ENCODE data around the gene PORCN. TPM values are rescaled to one million over a fixed set of nuclear protein-coding genes. Genes with fewer than 3 reads are reported as not detected.

PORCN gene
- total RNA-seq, 6 donors from 2014 or later = 10.0 to 53.4 (median 14.3) TPM

DNA sequence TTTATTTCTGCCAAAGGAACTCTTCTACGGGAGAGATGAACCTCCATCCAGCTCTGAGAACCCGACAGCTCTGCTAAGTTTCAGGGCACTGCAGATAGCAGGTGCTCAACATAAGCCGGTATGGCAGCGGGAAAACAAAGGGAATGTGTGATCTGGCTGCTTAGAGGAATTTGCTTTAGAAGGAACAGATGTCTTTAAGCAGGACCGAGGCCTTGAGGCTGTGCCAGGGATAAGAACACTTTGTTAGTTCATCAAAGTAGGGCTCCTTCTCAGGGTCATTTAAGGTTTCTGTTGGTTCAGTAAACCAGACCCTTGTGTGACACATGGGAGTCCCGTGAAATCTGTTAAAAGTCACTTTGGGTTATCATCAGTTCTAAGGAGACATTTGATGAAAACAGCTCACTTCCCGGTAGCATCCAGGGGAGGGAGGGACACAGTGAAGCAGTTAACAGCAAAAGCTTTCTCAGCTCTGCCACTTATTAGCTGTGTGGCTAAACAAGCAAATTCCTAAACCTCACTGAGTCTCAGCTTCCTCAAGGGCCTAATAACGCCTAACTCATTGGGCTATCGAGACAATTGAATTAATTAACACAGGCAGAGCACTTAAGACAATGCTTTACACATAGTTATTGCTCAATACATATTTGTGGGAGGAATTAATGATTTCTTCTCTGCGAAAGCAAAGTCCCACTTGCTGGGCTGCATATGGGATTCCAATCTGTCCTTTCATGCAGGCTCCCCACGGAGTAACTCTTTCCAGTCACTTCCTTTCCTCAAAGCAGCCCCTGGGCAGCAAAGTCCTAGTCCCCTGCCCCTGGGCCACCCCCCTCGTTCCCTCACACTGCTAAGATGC lies 35.7 kb upstream of the PORCN start:
- no peak overlapping the region for H3K27ac ChIP-seq
- WGBS, 2 donors = 66 to 68% methylated on average over 8 to 12 of the region's 12 CpGs

DNA sequence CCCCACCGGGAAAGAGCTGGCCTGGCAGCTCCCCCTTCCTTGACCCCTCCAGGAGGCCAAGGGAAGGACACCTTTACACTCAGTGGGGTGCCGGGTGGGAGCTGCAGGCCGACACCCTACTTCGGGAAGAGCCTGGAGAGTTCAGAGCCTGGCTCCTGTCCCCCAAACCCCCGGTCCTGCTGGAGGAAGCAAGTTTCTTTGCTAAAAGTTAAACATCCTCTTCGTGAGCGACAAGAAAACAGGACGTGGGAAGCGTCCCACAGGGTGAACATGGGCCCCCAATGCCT lies 35.1 kb upstream of the PORCN start:
- no peak for DNase-seq
- WGBS, 2 donors = 63 to 66% methylated on average over 9 of the region's 9 CpGs
- Histone ChIP-seq H3K4me3 (no peak overlapping the region), H3K9me3 (no peaks in the 10 kb centered on the region), H3K36me3 (no peaks in the 10 kb centered on the region), H3K27me3 (peaks cover 0 to 3% (median 0%) of the 10 kb centered on the region in 4 donors), H3K4me1 (peaks cover 0 to 15% (median 2%) of the 10 kb centered on the region in 4 donors), H3K27ac (no peak overlapping the region)
- TF ChIP-seq EP300 (IDR thresholded peaks at IDR 0.05) (no peak), POLR2A (IDR thresholded peaks at IDR 0.05) (no peak), POLR2AphosphoS5 (IDR thresholded peaks at IDR 0.05) (no peak)
- TF ChIP-seq, protein P1, sequence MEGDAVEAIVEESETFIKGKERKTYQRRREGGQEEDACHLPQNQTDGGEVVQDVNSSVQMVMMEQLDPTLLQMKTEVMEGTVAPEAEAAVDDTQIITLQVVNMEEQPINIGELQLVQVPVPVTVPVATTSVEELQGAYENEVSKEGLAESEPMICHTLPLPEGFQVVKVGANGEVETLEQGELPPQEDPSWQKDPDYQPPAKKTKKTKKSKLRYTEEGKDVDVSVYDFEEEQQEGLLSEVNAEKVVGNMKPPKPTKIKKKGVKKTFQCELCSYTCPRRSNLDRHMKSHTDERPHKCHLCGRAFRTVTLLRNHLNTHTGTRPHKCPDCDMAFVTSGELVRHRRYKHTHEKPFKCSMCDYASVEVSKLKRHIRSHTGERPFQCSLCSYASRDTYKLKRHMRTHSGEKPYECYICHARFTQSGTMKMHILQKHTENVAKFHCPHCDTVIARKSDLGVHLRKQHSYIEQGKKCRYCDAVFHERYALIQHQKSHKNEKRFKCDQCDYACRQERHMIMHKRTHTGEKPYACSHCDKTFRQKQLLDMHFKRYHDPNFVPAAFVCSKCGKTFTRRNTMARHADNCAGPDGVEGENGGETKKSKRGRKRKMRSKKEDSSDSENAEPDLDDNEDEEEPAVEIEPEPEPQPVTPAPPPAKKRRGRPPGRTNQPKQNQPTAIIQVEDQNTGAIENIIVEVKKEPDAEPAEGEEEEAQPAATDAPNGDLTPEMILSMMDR (IDR thresholded peaks at IDR 0.05) = no peak
- no peak for ATAC-seq (ENCODE audit: low FRiP score in 2 of 2)

More for the DNA sequence above, 35.7 kb upstream of the PORCN start:
- no peaks in the 10 kb centered on the region for H3K36me3 ChIP-seq
- peaks cover 0 to 7% (median 0%) of the 10 kb centered on the region in 4 donors for H3K27me3 ChIP-seq
- DNase-seq = no peak
- TF ChIP-seq POLR2AphosphoS5 (IDR thresholded peaks at IDR 0.05) = no peak
- TF ChIP-seq EP300 (IDR thresholded peaks at IDR 0.05) = no peak
- no peak for TF ChIP-seq POLR2A (IDR thresholded peaks at IDR 0.05)
- TF ChIP-seq, protein P1 (IDR thresholded peaks at IDR 0.05) = no peak
- no peak for ATAC-seq (ENCODE audit: low FRiP score in 2 of 2)
- no peak overlapping the region for H3K4me3 ChIP-seq
- H3K4me1 ChIP-seq = peaks cover 0 to 15% (median 2%) of the 10 kb centered on the region in 4 donors
- H3K9me3 ChIP-seq = no peaks in the 10 kb centered on the region

DNA sequence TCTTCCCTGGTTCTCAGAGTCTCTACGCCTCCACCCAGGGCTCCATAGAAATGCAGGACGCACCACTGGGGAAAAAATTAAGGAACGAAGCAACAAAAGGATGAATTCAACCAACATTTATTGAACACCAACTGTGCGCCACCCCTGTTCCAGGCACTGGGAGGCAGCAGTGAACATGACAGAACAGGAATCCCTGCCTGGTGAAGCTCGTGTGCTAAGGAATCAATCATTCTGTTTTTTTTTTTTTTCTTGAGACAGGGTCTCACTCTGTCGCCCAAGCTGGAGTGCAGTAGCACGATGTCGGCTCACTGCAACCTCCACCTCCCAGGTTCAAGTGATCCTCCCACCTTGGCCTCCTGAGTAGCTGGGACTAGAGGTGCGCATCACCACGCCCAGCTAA lies 34.7 kb upstream of the PORCN start:
- H3K4me3 ChIP-seq = no peak overlapping the region
- no peak for ATAC-seq (ENCODE audit: low FRiP score in 2 of 2)
- no peaks in the 10 kb centered on the region for H3K9me3 ChIP-seq
- no peaks in the 10 kb centered on the region for H3K27me3 ChIP-seq
- no peaks in the 10 kb centered on the region for H3K36me3 ChIP-seq
- TF ChIP-seq POLR2AphosphoS5 (IDR thresholded peaks at IDR 0.05) (no peak), EP300 (IDR thresholded peaks at IDR 0.05) (no peak)
- TF ChIP-seq, protein P1 (IDR thresholded peaks at IDR 0.05) = no peak
- WGBS, 2 donors = 73 to 75% methylated on average over 10 of the region's 10 CpGs
- DNase-seq = no peak
- H3K27ac ChIP-seq = no peak overlapping the region
- H3K4me1 ChIP-seq = peaks cover 0 to 15% (median 2%) of the 10 kb centered on the region in 4 donors

DNA sequence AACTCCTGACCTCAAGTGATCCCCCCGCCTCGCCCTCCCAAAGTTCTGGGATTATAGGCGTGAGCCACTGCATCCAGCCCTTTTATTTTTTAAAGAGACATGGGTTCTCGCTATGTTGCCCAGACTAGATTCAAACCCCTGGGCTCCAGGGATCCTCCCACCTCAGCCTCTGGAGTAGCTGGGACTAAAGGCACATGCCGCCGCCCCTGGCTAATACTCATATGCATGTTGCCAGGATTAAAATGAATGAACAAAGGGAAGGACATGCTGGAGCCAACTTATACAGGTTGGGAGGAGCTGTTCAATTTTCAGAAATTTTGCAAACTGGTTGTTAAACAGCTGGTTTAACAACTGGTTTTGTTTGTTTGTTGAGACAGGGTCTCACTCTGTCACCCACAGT lies 34.2 kb upstream of the PORCN start:
- no peaks in the 10 kb centered on the region for H3K27me3 ChIP-seq
- 89 to 96% methylated on average over 5 to 6 of the region's 6 CpGs for WGBS, 2 donors
- H3K4me3 ChIP-seq = no peak overlapping the region
- TF ChIP-seq EP300 (IDR thresholded peaks at IDR 0.05) (no peak), POLR2A (IDR thresholded peaks at IDR 0.05) (no peak), POLR2AphosphoS5 (IDR thresholded peaks at IDR 0.05) (no peak)
- TF ChIP-seq, protein P1 (IDR thresholded peaks at IDR 0.05) = no peak
- no peaks in the 10 kb centered on the region for H3K36me3 ChIP-seq
- no peaks in the 10 kb centered on the region for H3K9me3 ChIP-seq
- ATAC-seq (ENCODE audit: low FRiP score in 2 of 2) = no peak
- no peak for DNase-seq
- H3K4me1 ChIP-seq = peaks cover 0 to 15% (median 2%) of the 10 kb centered on the region in 4 donors
- no peak overlapping the region for H3K27ac ChIP-seq

DNA sequence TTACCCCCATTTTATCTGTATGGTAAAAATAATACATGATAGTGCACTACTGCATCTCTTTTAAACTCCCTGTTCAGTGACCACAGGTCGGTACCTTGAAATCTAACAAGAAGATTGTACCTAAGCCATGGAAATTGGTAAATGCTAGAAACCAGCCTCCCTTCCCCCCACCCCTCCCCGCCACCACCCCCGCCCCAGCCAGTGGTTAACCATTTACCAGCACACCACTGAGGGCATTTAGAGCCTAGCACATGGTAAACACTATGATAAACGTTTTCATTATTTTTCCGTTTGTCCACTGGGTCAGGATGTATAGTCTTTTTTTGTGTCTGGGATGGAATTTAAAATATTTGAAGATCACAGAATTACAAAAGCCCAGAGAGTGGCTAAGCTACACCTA lies 33.5 kb upstream of the PORCN start:
- DNase-seq = no peak
- Histone ChIP-seq H3K4me1 (peaks cover 0 to 15% (median 2%) of the 10 kb centered on the region in 4 donors), H3K27ac (peak overlapping the region in 3 of 4 donors; percentile 49 to 83 (median 81)), H3K36me3 (peaks cover 0 to 2% (median 0%) of the 10 kb centered on the region in 4 donors), H3K9me3 (no peaks in the 10 kb centered on the region), H3K4me3 (peak overlapping the region; percentile 16 to 79 (median 68)), H3K27me3 (no peaks in the 10 kb centered on the region)
- no peak for TF ChIP-seq EP300 (IDR thresholded peaks at IDR 0.05)
- 3 to 27% methylated on average over 5 of the region's 5 CpGs for WGBS, 2 donors
- no peak for ATAC-seq (ENCODE audit: low FRiP score in 2 of 2)
